Astrocyte of the spinal cord (primary cell): ENCODE measurements around the gene KIF16B.

Experiments used
- DNase-seq: peaks from one replicate; pipeline ENCODE4 v3.0.0; 2011; ENCODE audit warnings: low read depth, low spot score
- H3K4me3 ChIP-seq: 2 replicates; pipeline ENCODE4 v1.5.1; 2011; ENCODE audit warnings: low read depth, mild to moderate bottlenecking, low read length, moderate library complexity
- in situ Hi-C: cut with HindIII; loops from 2 replicates; pipeline ENCODE4 v1.10.0; 2017; ENCODE audit warnings: low sequenced_read_pairs
- TF ChIP-seq, protein P1 (sequence below): IDR thresholded peaks from 2 replicates; pipeline ENCODE4 v1.5.1; 2012; ENCODE audit warnings: low read depth, mild to moderate bottlenecking, low read length, inconsistent platforms

The KIF16B gene

DNA sequence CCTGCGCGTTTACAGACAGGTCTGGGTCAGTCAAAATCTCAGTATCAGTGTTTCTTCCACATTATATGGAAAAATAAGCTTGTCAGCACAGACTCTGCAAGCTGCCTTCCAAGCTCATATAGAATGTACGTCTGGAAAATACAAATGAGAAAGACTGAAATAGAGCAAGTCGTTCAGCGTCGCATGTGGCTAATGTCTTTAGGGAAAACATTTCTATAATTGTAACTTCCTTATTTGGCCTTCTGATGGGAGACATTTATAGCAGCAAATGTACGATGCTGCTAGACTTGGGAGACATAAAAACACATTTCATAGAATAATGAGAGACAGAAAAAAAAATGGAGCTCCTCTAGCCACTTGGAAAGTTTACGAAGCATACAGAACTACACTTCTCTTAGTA is 122.2 kb downstream of the KIF16B start:
- TF ChIP-seq, protein P1, sequence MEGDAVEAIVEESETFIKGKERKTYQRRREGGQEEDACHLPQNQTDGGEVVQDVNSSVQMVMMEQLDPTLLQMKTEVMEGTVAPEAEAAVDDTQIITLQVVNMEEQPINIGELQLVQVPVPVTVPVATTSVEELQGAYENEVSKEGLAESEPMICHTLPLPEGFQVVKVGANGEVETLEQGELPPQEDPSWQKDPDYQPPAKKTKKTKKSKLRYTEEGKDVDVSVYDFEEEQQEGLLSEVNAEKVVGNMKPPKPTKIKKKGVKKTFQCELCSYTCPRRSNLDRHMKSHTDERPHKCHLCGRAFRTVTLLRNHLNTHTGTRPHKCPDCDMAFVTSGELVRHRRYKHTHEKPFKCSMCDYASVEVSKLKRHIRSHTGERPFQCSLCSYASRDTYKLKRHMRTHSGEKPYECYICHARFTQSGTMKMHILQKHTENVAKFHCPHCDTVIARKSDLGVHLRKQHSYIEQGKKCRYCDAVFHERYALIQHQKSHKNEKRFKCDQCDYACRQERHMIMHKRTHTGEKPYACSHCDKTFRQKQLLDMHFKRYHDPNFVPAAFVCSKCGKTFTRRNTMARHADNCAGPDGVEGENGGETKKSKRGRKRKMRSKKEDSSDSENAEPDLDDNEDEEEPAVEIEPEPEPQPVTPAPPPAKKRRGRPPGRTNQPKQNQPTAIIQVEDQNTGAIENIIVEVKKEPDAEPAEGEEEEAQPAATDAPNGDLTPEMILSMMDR: no peak
- no peak overlapping the region for H3K4me3 ChIP-seq
- in situ Hi-C loops: no loop called here
- DNase-seq: no peak

GRCh38 chr20:16446991-16447390 is 126.3 kb downstream of the KIF16B start:
- in situ Hi-C loops: no loop called here
- DNase-seq: no peak
- no peak overlapping the region for H3K4me3 ChIP-seq
- TF ChIP-seq, protein P1: no peak

GRCh38 chr20:16446246-16446645 is 127.0 kb downstream of the KIF16B start:
- no peak for DNase-seq
- TF ChIP-seq, protein P1: no peak
- H3K4me3 ChIP-seq: no peak overlapping the region
- in situ Hi-C loops: no loop called here

DNA sequence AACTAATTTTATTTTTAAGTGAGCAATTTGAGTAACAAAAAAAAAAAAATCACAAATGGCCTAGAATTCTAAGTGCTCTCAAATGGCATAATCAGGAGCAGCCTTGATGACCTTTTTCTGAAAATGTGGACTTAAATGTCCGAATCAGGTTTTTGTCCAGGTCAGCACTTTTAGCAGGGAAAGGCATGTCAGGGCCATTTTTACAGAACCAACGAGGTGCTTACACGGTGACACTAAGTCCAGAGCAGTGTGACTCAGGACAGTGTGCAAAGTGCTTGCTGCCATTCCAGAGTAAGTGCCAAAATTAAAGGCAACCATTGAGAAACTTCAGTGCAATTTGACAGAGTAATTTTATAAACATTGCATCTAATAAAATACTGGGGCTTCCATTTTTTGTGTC is 127.8 kb downstream of the KIF16B start:
- DNase-seq: no peak
- in situ Hi-C loops: no loop called here
- no peak overlapping the region for H3K4me3 ChIP-seq
- TF ChIP-seq, protein P1: no peak

GRCh38 chr20:16444057-16444777 is 129.0 kb downstream of the KIF16B start:
- in situ Hi-C loops: no loop called here
- no peak for DNase-seq
- no peak overlapping the region for H3K4me3 ChIP-seq
- TF ChIP-seq, protein P1: no peak

DNA sequence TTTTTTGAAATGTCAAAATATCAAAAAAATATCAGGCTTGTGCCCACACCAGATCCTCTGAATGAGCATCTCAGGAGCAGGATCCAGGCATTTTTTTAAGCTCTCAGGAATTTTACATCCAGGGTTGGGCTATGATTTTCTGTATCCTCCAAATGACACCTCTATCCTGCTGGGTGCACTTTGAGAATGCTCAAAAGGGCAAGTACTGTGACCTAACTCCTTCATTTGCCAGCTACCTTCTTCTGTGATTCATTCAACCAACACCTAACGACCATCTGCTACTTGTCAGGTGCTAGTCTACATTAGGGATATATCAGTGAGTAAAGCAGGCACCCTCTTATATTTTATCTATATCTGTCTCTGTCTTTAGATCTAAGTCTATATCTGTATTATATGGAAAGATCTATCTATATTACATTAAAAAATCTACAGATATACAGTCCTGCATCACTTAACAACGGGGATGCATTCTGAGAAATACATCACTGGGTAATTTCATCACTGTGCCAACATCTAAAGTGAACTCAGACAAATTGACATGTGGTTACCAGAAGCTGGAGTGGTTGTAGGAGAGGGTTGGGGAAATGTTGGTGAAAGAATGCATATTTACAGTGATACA is 131.6 kb downstream of the KIF16B start:
- DNase-seq: no peak
- TF ChIP-seq, protein P1: no peak
- in situ Hi-C loops: no loop called here
- no peak overlapping the region for H3K4me3 ChIP-seq
